WTC11 (cell line): ENCODE results near the gene SLC4A8. TPM values are rescaled to one million over a fixed set of nuclear protein-coding genes. Genes with fewer than 3 reads are reported as not detected.

Source experiments
- ATAC-seq: fragments of 200-7000 bp; cut with Tn5 transposase; 2 replicates; pipeline ENCODE4 v1.10.0; 2021; ENCODE audit warnings: mild to moderate bottlenecking, moderate library complexity
- CTCF ChIA-PET: fragments of 300-600 bp; sonication (Branson Sonifier 250); formaldehyde crosslinking; loops from one replicate; lab custom pipeline; 2021; ENCODE audit warnings: antibody characterized with exemption; lab: Charles Lee
- POLR2A ChIA-PET: fragments of 350-600 bp; sonication (Branson Sonifier 250); formaldehyde crosslinking; loops from one replicate; lab custom pipeline; 2021; ENCODE audit warnings: antibody characterized with exemption; lab: Charles Lee
- DNase-seq: peaks from one replicate; pipeline ENCODE4 v3.0.0; 2021; ENCODE audit warnings: low spot score
- H3K27ac Mint-ChIP-seq: 2 replicates; pipeline ENCODE4 v1.8.0; 2021; ENCODE audit warnings: mixed read lengths
- H3K27me3 Mint-ChIP-seq: 2 replicates; pipeline ENCODE4 v1.8.0; 2021; ENCODE audit warnings: low read depth, mild to moderate bottlenecking, moderate library complexity, mixed read lengths
- H3K36me3 Mint-ChIP-seq: 2 replicates; pipeline ENCODE4 v1.8.0; 2021; ENCODE audit warnings: mixed read lengths
- H3K4me1 Mint-ChIP-seq: 2 replicates; pipeline ENCODE4 v1.8.0; 2022; ENCODE audit warnings: mixed read lengths
- H3K4me3 Mint-ChIP-seq: 2 replicates; pipeline ENCODE4 v1.8.0; 2021; ENCODE audit warnings: mild to moderate bottlenecking, moderate library complexity, mixed read lengths
- H3K9me3 Mint-ChIP-seq: 2 replicates; pipeline ENCODE4 v1.8.0; 2021; ENCODE audit warnings: mixed read lengths
- ELF4 ChIP-seq: sonication (generic); formaldehyde crosslinking; IDR thresholded peaks from 2 replicates; pipeline ENCODE4 v1.8.1; 2022; ENCODE audit warnings: low read depth, mild to moderate bottlenecking, moderate library complexity, missing genetic modification reagents
- ETV6 ChIP-seq: sonication (generic); formaldehyde crosslinking; IDR thresholded peaks from 2 replicates; pipeline ENCODE4 v1.8.1; 2022; ENCODE audit warnings: mild to moderate bottlenecking, missing genetic modification reagents
- FOXP1 ChIP-seq: sonication (generic); formaldehyde crosslinking; IDR thresholded peaks from 2 replicates; pipeline ENCODE4 v1.8.0; 2022; ENCODE audit warnings: missing genetic modification reagents, mild to moderate bottlenecking, moderate library complexity, borderline replicate concordance
- KAT7 ChIP-seq: sonication (generic); formaldehyde crosslinking; IDR thresholded peaks from 2 replicates; pipeline ENCODE4 v1.8.1; 2023; ENCODE audit warnings: missing genetic modification reagents, mild to moderate bottlenecking, borderline replicate concordance
- NR1H2 ChIP-seq: sonication (generic); formaldehyde crosslinking; IDR thresholded peaks from 2 replicates; pipeline ENCODE4 v1.9.0; 2021; ENCODE audit warnings: mild to moderate bottlenecking, moderate library complexity, missing genetic modification reagents
- SOX15 ChIP-seq: fragments of 250-450 bp; sonication (Bioruptor Pico); IDR thresholded peaks from 2 replicates; pipeline ENCODE4 v1.9.0; 2021; ENCODE audit warnings: mild to moderate bottlenecking
- TP53 ChIP-seq: sonication (generic); formaldehyde crosslinking; IDR thresholded peaks from 2 replicates; pipeline ENCODE4 v1.8.1; 2023; ENCODE audit warnings: mild to moderate bottlenecking, missing genetic modification reagents
- ZBTB21 ChIP-seq: sonication (generic); formaldehyde crosslinking; IDR thresholded peaks from 2 replicates; pipeline ENCODE4 v1.8.1; 2023; ENCODE audit warnings: mild to moderate bottlenecking, missing genetic modification reagents, borderline replicate concordance
- ZNF232 ChIP-seq: sonication (generic); formaldehyde crosslinking; IDR thresholded peaks from 2 replicates; pipeline ENCODE4 v1.8.0; 2022; ENCODE audit warnings: mild to moderate bottlenecking, missing genetic modification reagents
- ZNF396 ChIP-seq: fragments of 250-450 bp; sonication (Bioruptor Pico); IDR thresholded peaks from 2 replicates; pipeline ENCODE4 v1.8.0; 2021; ENCODE audit warnings: mild to moderate bottlenecking, moderate library complexity, borderline replicate concordance
- ZNF423 ChIP-seq: fragments of 250-450 bp; sonication (Bioruptor Pico); IDR thresholded peaks from 2 replicates; pipeline ENCODE4 v2.1.2; 2022; ENCODE audit warnings: mild to moderate bottlenecking, moderate library complexity
- total RNA-seq: library from RNA; stranded (reverse); gene quantifications from 3 replicates; pipeline ENCODE4 v1.2.3, GENCODE V29; 2021
- TF ChIP-seq, protein P1 (sequence below): sonication (generic); formaldehyde crosslinking; IDR thresholded peaks from 2 replicates; pipeline ENCODE4 v1.8.1; 2022; ENCODE audit warnings: low read depth, missing genetic modification reagents, borderline replicate concordance
- TF ChIP-seq, protein P2 (sequence below): sonication (generic); formaldehyde crosslinking; IDR thresholded peaks from 2 replicates; pipeline ENCODE4 v1.8.1; 2023; ENCODE audit warnings: mild to moderate bottlenecking, missing genetic modification reagents, moderate library complexity
- TF ChIP-seq, protein P3 (sequence below): sonication (generic); formaldehyde crosslinking; IDR thresholded peaks from 2 replicates; pipeline ENCODE4 v1.8.0; 2022; ENCODE audit warnings: mild to moderate bottlenecking, missing genetic modification reagents
- TF ChIP-seq, protein P4 (sequence below): fragments of 250-450 bp; sonication (Bioruptor Pico); IDR thresholded peaks from 2 replicates; pipeline ENCODE4 v1.9.0; 2021; ENCODE audit warnings: mild to moderate bottlenecking
- TF ChIP-seq, protein P5 (sequence below): fragments of 250-450 bp; sonication (Bioruptor Pico); IDR thresholded peaks from 2 replicates; pipeline ENCODE4 v1.9.0; 2021; ENCODE audit warnings: mild to moderate bottlenecking, borderline replicate concordance
- TF ChIP-seq, protein P6 (sequence below): sonication (generic); formaldehyde crosslinking; IDR thresholded peaks from 2 replicates; pipeline ENCODE4 v1.8.1; 2023; ENCODE audit warnings: mild to moderate bottlenecking, moderate library complexity, missing genetic modification reagents
- TF ChIP-seq, protein P7 (sequence below): sonication (generic); formaldehyde crosslinking; conservative IDR thresholded peaks from 2 replicates; pipeline ENCODE4 v1.8.1; 2022; ENCODE audit warnings: mild to moderate bottlenecking, missing genetic modification reagents
- TF ChIP-seq, protein P8 (sequence below): fragments of 250-450 bp; sonication (Bioruptor Pico); IDR thresholded peaks from 2 replicates; pipeline ENCODE4 v2.1.2; 2022; ENCODE audit warnings: mild to moderate bottlenecking, moderate library complexity

The SLC4A8 gene
- total RNA-seq, 1 experiment from 2014 or later, result 16.9 TPM

DNA sequence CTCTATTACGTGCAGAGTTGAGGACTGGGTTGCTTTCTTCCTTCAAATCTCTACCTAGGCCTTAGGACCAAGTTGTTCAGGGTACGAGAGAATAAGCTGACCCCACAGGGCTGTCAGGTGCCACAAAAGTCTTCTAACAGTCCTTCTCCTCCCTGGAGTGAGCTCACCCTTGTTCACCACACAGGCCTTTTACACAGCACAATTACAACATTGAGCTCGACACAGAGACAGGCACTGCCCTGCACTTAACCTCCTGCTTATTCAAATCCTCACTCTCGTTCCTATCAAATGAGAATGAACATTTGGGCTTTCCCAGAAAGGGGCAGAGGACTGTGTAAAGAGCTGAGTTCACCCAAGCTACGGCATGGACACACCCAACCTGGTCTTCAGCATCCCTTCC, 35.8 kb upstream of the SLC4A8 start:
- TF ChIP-seq, protein P1, sequence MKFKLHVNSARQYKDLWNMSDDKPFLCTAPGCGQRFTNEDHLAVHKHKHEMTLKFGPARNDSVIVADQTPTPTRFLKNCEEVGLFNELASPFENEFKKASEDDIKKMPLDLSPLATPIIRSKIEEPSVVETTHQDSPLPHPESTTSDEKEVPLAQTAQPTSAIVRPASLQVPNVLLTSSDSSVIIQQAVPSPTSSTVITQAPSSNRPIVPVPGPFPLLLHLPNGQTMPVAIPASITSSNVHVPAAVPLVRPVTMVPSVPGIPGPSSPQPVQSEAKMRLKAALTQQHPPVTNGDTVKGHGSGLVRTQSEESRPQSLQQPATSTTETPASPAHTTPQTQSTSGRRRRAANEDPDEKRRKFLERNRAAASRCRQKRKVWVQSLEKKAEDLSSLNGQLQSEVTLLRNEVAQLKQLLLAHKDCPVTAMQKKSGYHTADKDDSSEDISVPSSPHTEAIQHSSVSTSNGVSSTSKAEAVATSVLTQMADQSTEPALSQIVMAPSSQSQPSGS, result no peak
- TF ChIP-seq, protein P2, sequence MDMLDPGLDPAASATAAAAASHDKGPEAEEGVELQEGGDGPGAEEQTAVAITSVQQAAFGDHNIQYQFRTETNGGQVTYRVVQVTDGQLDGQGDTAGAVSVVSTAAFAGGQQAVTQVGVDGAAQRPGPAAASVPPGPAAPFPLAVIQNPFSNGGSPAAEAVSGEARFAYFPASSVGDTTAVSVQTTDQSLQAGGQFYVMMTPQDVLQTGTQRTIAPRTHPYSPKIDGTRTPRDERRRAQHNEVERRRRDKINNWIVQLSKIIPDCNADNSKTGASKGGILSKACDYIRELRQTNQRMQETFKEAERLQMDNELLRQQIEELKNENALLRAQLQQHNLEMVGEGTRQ (CRISPR knock-in tag), result no peak
- TF ChIP-seq ZNF423 (CRISPR knock-in tag) (no peak), KAT7 (CRISPR knock-in tag) (no peak)
- ATAC-seq, result no peak
- H3K4me1 Mint-ChIP-seq, result peaks cover 58% of the 10 kb centered on the region
- H3K27me3 Mint-ChIP-seq, result no peaks in the 10 kb centered on the region
- H3K4me3 Mint-ChIP-seq, result no peak overlapping the region; the same call in 1 of the 2 replicates
- peak overlapping the region; percentile 64; the same call in 1 of the 2 replicates for H3K27ac Mint-ChIP-seq
- no peaks in the 10 kb centered on the region for H3K9me3 Mint-ChIP-seq
- ChIA-PET POLR2A (interaction anchor here (0.9 kb wide), 1 partner anchor 17 kb away, joined by 3 read pairs; no protein-coding TSS in a partner anchor), CTCF (no interaction called here)
- no peak for DNase-seq
- H3K36me3 Mint-ChIP-seq, result peaks cover 5% of the 10 kb centered on the region

DNA sequence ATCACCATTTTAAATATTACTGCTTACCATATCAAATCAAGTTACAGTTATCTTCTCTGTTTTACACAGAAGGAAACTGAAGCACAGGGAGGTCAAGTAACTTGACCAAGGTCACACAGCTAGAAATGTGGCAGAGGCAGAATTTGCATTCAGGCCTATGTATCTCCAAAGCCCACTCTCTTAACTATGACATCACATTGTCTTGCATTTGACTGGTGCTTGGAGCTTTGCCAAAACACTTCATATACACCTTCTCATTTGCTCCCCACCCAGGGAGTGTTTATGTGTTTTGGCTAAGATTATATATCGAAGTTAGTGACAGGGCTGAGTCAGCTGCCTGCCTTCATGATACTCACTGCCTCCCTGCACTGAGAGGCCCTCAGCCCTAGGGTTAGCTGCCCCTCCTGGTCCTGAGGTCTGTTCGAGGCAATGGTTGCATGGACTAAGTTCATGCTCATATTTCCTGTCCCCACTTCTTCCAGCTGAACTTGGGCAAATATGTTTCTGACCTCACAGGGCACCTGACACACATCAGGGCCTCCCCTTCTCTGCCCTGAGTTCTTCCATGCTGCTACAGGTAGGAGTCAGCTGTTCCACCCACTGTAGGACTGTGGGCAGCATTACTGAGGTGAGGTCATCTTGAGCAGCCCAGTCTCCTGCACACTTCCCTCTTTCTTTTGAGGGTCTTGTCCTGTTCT, 35.2 kb upstream of the SLC4A8 start:
- ChIA-PET CTCF (interaction anchor here (0.7 to 1.0 kb wide), 2 partner anchors 35 to 524 kb away, joined by 3 read pairs; partner anchors contain the start of gene SLC4A8), POLR2A (interaction anchor here (0.8 kb wide), 1 partner anchor 30 kb away, joined by 3 read pairs; no protein-coding TSS in a partner anchor)
- ATAC-seq, result no peak
- Mint-ChIP-seq H3K27me3 (no peaks in the 10 kb centered on the region), H3K4me1 (peaks cover 55% of the 10 kb centered on the region), H3K9me3 (no peaks in the 10 kb centered on the region), H3K36me3 (peaks cover 11% of the 10 kb centered on the region), H3K27ac (peak overlapping the region; percentile 64; the same call in 1 of the 2 replicates), H3K4me3 (no peak overlapping the region; the same call in 1 of the 2 replicates)
- no peak for DNase-seq
- no peak for TF ChIP-seq ZBTB21 (CRISPR knock-in tag)
- TF ChIP-seq, protein P3, sequence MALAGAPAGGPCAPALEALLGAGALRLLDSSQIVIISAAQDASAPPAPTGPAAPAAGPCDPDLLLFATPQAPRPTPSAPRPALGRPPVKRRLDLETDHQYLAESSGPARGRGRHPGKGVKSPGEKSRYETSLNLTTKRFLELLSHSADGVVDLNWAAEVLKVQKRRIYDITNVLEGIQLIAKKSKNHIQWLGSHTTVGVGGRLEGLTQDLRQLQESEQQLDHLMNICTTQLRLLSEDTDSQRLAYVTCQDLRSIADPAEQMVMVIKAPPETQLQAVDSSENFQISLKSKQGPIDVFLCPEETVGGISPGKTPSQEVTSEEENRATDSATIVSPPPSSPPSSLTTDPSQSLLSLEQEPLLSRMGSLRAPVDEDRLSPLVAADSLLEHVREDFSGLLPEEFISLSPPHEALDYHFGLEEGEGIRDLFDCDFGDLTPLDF (CRISPR knock-in tag), result no peak
- TF ChIP-seq SOX15 (CRISPR knock-in tag), result no peak
- TF ChIP-seq, protein P4, sequence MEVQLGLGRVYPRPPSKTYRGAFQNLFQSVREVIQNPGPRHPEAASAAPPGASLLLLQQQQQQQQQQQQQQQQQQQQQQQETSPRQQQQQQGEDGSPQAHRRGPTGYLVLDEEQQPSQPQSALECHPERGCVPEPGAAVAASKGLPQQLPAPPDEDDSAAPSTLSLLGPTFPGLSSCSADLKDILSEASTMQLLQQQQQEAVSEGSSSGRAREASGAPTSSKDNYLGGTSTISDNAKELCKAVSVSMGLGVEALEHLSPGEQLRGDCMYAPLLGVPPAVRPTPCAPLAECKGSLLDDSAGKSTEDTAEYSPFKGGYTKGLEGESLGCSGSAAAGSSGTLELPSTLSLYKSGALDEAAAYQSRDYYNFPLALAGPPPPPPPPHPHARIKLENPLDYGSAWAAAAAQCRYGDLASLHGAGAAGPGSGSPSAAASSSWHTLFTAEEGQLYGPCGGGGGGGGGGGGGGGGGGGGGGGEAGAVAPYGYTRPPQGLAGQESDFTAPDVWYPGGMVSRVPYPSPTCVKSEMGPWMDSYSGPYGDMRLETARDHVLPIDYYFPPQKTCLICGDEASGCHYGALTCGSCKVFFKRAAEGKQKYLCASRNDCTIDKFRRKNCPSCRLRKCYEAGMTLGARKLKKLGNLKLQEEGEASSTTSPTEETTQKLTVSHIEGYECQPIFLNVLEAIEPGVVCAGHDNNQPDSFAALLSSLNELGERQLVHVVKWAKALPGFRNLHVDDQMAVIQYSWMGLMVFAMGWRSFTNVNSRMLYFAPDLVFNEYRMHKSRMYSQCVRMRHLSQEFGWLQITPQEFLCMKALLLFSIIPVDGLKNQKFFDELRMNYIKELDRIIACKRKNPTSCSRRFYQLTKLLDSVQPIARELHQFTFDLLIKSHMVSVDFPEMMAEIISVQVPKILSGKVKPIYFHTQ (CRISPR knock-in tag), result no peak
- TF ChIP-seq ZNF396, result no peak
- TF ChIP-seq, protein P5, sequence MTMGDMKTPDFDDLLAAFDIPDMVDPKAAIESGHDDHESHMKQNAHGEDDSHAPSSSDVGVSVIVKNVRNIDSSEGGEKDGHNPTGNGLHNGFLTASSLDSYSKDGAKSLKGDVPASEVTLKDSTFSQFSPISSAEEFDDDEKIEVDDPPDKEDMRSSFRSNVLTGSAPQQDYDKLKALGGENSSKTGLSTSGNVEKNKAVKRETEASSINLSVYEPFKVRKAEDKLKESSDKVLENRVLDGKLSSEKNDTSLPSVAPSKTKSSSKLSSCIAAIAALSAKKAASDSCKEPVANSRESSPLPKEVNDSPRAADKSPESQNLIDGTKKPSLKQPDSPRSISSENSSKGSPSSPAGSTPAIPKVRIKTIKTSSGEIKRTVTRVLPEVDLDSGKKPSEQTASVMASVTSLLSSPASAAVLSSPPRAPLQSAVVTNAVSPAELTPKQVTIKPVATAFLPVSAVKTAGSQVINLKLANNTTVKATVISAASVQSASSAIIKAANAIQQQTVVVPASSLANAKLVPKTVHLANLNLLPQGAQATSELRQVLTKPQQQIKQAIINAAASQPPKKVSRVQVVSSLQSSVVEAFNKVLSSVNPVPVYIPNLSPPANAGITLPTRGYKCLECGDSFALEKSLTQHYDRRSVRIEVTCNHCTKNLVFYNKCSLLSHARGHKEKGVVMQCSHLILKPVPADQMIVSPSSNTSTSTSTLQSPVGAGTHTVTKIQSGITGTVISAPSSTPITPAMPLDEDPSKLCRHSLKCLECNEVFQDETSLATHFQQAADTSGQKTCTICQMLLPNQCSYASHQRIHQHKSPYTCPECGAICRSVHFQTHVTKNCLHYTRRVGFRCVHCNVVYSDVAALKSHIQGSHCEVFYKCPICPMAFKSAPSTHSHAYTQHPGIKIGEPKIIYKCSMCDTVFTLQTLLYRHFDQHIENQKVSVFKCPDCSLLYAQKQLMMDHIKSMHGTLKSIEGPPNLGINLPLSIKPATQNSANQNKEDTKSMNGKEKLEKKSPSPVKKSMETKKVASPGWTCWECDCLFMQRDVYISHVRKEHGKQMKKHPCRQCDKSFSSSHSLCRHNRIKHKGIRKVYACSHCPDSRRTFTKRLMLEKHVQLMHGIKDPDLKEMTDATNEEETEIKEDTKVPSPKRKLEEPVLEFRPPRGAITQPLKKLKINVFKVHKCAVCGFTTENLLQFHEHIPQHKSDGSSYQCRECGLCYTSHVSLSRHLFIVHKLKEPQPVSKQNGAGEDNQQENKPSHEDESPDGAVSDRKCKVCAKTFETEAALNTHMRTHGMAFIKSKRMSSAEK (CRISPR knock-in tag), result no peak
- TF ChIP-seq, protein P6, sequence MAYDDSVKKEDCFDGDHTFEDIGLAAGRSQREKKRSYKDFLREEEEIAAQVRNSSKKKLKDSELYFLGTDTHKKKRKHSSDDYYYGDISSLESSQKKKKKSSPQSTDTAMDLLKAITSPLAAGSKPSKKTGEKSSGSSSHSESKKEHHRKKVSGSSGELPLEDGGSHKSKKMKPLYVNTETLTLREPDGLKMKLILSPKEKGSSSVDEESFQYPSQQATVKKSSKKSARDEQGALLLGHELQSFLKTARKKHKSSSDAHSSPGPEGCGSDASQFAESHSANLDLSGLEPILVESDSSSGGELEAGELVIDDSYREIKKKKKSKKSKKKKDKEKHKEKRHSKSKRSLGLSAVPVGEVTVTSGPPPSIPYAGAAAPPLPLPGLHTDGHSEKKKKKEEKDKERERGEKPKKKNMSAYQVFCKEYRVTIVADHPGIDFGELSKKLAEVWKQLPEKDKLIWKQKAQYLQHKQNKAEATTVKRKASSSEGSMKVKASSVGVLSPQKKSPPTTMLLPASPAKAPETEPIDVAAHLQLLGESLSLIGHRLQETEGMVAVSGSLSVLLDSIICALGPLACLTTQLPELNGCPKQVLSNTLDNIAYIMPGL (CRISPR knock-in tag), result no peak
- TF ChIP-seq, protein P7, sequence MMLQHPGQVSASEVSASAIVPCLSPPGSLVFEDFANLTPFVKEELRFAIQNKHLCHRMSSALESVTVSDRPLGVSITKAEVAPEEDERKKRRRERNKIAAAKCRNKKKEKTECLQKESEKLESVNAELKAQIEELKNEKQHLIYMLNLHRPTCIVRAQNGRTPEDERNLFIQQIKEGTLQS (CRISPR knock-in tag), result no peak
- no peak for TF ChIP-seq ETV6 (CRISPR knock-in tag)
- TF ChIP-seq, protein P8, sequence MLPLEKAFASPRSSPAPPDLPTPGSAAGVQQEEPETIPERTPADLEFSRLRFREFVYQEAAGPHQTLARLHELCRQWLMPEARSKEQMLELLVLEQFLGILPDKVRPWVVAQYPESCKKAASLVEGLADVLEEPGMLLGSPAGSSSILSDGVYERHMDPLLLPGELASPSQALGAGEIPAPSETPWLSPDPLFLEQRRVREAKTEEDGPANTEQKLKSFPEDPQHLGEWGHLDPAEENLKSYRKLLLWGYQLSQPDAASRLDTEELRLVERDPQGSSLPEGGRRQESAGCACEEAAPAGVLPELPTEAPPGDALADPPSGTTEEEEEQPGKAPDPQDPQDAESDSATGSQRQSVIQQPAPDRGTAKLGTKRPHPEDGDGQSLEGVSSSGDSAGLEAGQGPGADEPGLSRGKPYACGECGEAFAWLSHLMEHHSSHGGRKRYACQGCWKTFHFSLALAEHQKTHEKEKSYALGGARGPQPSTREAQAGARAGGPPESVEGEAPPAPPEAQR (CRISPR knock-in tag), result no peak
- TF ChIP-seq TP53 (CRISPR knock-in tag), result no peak
- no peak for TF ChIP-seq ZNF232
- TF ChIP-seq ELF4, result no peak
- no peak for TF ChIP-seq NR1H2
- TF ChIP-seq FOXP1 (CRISPR knock-in tag), result no peak
- TF ChIP-seq, all 79 proteins: peak for 0
